K562 (cell line): ENCODE data around the gene TP53BP2. TPM values are rescaled to one million over a fixed set of nuclear protein-coding genes. Genes with fewer than 3 reads are reported as not detected.

Source experiments
- EP300 ChIP-seq: IDR thresholded peaks from 2 replicates; pipeline ENCODE4 v1.6.1; 2012; ENCODE audit warnings: low read length, improper control_type of control experiment
- KAT7 ChIP-seq: sonication (generic); formaldehyde crosslinking; IDR thresholded peaks from 2 replicates; pipeline ENCODE4 v1.8.0; 2022; ENCODE audit warnings: missing genetic modification reagents, mild to moderate bottlenecking, borderline replicate concordance
- RBM25 ChIP-seq: fragments of 200-400 bp; formaldehyde crosslinking; IDR thresholded peaks from 2 replicates; pipeline ENCODE4 v1.6.1; 2018; ENCODE audit warnings: low read length, low read depth, moderate library complexity; ENCODE audit not compliant: severe bottlenecking
- TRIM24 ChIP-seq, 2 experiments: fragments of 450-650 bp; IDR thresholded peaks; 2 replicates each; pipeline ENCODE4 v1.6.1; 2016
- ZNF263 ChIP-seq: sonication (generic); formaldehyde crosslinking; IDR thresholded peaks from 2 replicates; pipeline ENCODE4 v1.8.0; 2022; ENCODE audit warnings: mild to moderate bottlenecking, missing genetic modification reagents, borderline replicate concordance
- ZNF778 ChIP-seq: fragments of 450-650 bp; formaldehyde crosslinking; IDR thresholded peaks from 2 replicates; pipeline ENCODE4 v1.4.0; 2020; ENCODE audit warnings: mild to moderate bottlenecking, moderate library complexity
- polyA plus RNA-seq, 8 experiments: library from polyadenylated mRNA; depleted of rRNA in 4 of 8; stranded (reverse) in 5 of 8; unstranded in 3 of 8; fragments of >200 nt; fragmentation: Nextera tagmentation in 2 of 8; fragmentation: Illumina TruSeq in 1 of 8; extraction: Ambion mirVana in 2 of 8; extraction: Trizol in 1 of 8; gene quantifications; 2 replicates each; pipeline versions ENCODE4 v1.2.1 to v1.2.3, GENCODE V29; 2011 to 2014; ENCODE audit warnings: inconsistent platforms in 1 of 8, missing spikeins in 1 of 8
- total RNA-seq, 7 experiments: library from RNA; depleted of rRNA in 6 of 7; stranded (reverse); fragments of >200 nt in 6 of 7; fragmentation: Illumina TruSeq in 2 of 7; extraction: Trizol in 2 of 7; gene quantifications; 2 replicates each; pipeline versions ENCODE4 v1.2.1 to v1.2.3, GENCODE V29; 2011 to 2021; ENCODE audit warnings: low replicate concordance in 1 of 7
- TF ChIP-seq, protein P1 (sequence below): fragments of 200-800 bp; sonication (Bioruptor generic); IDR thresholded peaks from 2 replicates; pipeline ENCODE4 v1.6.1; 2017; ENCODE audit warnings: missing genetic modification characterization, missing compliant biosample characterization
- TF ChIP-seq, protein P2 (sequence below): fragments of 250-450 bp; sonication (Bioruptor Pico); IDR thresholded peaks from 2 replicates; pipeline ENCODE4 v1.9.0; 2021; ENCODE audit warnings: mild to moderate bottlenecking, inconsistent platforms

Gene TP53BP2
- total and polyA plus RNA-seq, 9 of the 15 experiments (the other 6 are each of a cell fraction or from before 2014, with no cell fraction given): 17.0 to 69.6 (median 40.1) TPM

DNA sequence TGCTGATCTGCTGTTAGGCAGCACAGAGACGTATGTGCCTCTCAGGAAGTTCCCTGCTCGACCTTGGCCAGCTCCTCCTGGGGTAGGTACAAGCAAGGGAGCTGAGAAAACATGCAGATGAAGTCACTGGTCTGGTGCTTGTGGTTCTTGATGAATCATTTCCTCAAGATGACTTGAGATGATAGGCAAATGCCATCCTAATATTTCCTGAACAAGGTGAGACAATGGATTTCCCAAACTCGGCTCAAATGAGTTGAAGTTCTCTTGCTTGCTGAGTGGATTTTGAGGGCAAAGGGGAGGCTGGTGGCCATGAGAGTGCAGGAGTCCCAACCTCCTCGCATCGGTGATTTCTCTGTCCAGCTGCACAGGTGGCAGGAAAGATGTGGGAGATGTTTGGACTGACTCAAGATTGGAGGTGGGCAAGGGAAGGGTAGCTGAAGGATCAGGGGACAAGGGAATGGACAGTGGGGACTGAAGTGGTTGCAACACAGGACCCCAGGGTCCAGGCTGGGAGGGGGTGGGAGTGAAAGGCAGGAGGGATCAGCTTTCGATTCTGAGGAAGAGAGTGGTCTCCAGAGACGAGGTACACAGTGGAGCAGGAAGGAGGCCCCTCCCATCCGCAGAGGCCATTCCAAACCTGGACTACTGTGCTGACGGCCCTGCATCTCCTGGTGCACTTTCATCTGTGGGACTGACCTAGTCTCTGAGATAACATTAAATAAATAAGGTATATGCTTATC, 69.5 kb downstream of the TP53BP2 start (continued):
- TF ChIP-seq TRIM24 (IDR thresholded peaks at IDR 0.05): 0 out of 4 replicates have a peak, but pooled peaks of 1 of the 2 experiments have one; percentile 39
- no peak for TF ChIP-seq ZNF778 (CRISPR knock-in tag)
- peak; percentile 73 for TF ChIP-seq EP300
- no peak for TF ChIP-seq RBM25
- peak; percentile 61; the same call in 1 of the 2 replicates for TF ChIP-seq KAT7 (CRISPR knock-in tag)
- TF ChIP-seq, protein P1, sequence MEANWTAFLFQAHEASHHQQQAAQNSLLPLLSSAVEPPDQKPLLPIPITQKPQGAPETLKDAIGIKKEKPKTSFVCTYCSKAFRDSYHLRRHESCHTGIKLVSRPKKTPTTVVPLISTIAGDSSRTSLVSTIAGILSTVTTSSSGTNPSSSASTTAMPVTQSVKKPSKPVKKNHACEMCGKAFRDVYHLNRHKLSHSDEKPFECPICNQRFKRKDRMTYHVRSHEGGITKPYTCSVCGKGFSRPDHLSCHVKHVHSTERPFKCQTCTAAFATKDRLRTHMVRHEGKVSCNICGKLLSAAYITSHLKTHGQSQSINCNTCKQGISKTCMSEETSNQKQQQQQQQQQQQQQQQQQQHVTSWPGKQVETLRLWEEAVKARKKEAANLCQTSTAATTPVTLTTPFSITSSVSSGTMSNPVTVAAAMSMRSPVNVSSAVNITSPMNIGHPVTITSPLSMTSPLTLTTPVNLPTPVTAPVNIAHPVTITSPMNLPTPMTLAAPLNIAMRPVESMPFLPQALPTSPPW: no peak
- TF ChIP-seq ZNF263 (CRISPR knock-in tag): no peak
- TF ChIP-seq, protein P2, sequence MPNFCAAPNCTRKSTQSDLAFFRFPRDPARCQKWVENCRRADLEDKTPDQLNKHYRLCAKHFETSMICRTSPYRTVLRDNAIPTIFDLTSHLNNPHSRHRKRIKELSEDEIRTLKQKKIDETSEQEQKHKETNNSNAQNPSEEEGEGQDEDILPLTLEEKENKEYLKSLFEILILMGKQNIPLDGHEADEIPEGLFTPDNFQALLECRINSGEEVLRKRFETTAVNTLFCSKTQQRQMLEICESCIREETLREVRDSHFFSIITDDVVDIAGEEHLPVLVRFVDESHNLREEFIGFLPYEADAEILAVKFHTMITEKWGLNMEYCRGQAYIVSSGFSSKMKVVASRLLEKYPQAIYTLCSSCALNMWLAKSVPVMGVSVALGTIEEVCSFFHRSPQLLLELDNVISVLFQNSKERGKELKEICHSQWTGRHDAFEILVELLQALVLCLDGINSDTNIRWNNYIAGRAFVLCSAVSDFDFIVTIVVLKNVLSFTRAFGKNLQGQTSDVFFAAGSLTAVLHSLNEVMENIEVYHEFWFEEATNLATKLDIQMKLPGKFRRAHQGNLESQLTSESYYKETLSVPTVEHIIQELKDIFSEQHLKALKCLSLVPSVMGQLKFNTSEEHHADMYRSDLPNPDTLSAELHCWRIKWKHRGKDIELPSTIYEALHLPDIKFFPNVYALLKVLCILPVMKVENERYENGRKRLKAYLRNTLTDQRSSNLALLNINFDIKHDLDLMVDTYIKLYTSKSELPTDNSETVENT: no peak
